AG04450 (cell line): ENCODE results near the gene KDM2B. TPM values are rescaled to one million over a fixed set of nuclear protein-coding genes. Genes with fewer than 3 reads are reported as not detected.

Experiments used
- CTCF ChIA-PET: fragments of 300-600, 350-600 bp; formaldehyde crosslinking; extraction: SDS; loops from one replicate; lab custom pipeline; 2022; ENCODE audit warnings: antibody characterized with exemption, inconsistent platforms; lab: Charles Lee
- POLR2A ChIA-PET: fragments of 350-600 bp; formaldehyde crosslinking; extraction: SDS; loops from one replicate; lab custom pipeline; 2021; ENCODE audit warnings: antibody characterized with exemption, inconsistent platforms; lab: Yijun Ruan, JAX
- DNase-seq: peaks from one replicate; pipeline ENCODE4 v3.0.0-alpha.2; 2011; ENCODE audit warnings: low read depth, low spot score
- H3K27ac ChIP-seq: one replicate; pipeline ENCODE4 v1.5.1; 2012; ENCODE audit warnings: low read depth, low read length, control low read depth
- H3K27me3 ChIP-seq: one replicate; pipeline ENCODE4 v1.6.0; 2012; ENCODE audit warnings: low read length; ENCODE audit not compliant: control insufficient read depth, insufficient read depth
- H3K4me3 ChIP-seq: 2 replicates; pipeline ENCODE4 v1.5.1; 2011; ENCODE audit warnings: mild to moderate bottlenecking, low read depth, low read length, control low read depth
- H3K9me3 ChIP-seq: 2 replicates; pipeline ENCODE4 v1.5.1; 2012; ENCODE audit warnings: low read length; ENCODE audit not compliant: control insufficient read depth, insufficient read depth
- CTCF ChIP-seq: IDR thresholded peaks from 2 replicates; pipeline ENCODE4 v1.5.1; 2011; ENCODE audit warnings: low read depth, low read length, control low read depth, inconsistent platforms
- polyA plus RNA-seq: library from polyadenylated mRNA; depleted of rRNA; stranded (reverse); fragments of >200 nt; gene quantifications from 2 replicates; pipeline ENCODE4 v1.2.3, GENCODE V29; 2011

Gene KDM2B
- polyA plus RNA-seq, 1 experiment: 12.9 TPM

GRCh38 chr12:121505513-121505912 lies 75.3 kb downstream of the KDM2B start:
- H3K27ac ChIP-seq: no peak overlapping the region
- H3K4me3 ChIP-seq: no peak overlapping the region
- POLR2A ChIA-PET: no interaction called here
- DNase-seq: no peak
- CTCF ChIA-PET: interaction anchor here (1.2 kb wide), 1 partner anchor 11 kb away, joined by 3 read pairs; no protein-coding TSS in a partner anchor
- H3K27me3 ChIP-seq: no peaks in the 10 kb centered on the region
- H3K9me3 ChIP-seq: no peaks in the 10 kb centered on the region
- no peak for TF ChIP-seq CTCF

GRCh38 chr12:121504505-121504904 lies 76.3 kb downstream of the KDM2B start:
- no peak overlapping the region for H3K4me3 ChIP-seq
- no peaks in the 10 kb centered on the region for H3K9me3 ChIP-seq
- no peak for TF ChIP-seq CTCF
- ChIA-PET POLR2A (no interaction called here), CTCF (interaction anchor here (1.2 to 1.4 kb wide), 2 partner anchors 164 to 290 kb away, joined by 3 to 7 read pairs; no protein-coding TSS in a partner anchor)
- no peak for DNase-seq
- H3K27me3 ChIP-seq: no peaks in the 10 kb centered on the region
- no peak overlapping the region for H3K27ac ChIP-seq

- ChIA-PET CTCF (interaction anchor here (1.2 to 1.4 kb wide), 4 partner anchors 9 to 291 kb away, joined by 3 to 7 read pairs (median 4); no protein-coding TSS in a partner anchor), POLR2A (no interaction called here)
- H3K27me3 ChIP-seq: no peaks in the 10 kb centered on the region
- H3K4me3 ChIP-seq: no peak overlapping the region
- no peak for DNase-seq
- TF ChIP-seq CTCF: no peak
- no peak overlapping the region for H3K27ac ChIP-seq
- H3K9me3 ChIP-seq: no peaks in the 10 kb centered on the region
These were observed 77.4 kb downstream of the KDM2B start for GRCh38 chr12:121503395-121503794.

DNA sequence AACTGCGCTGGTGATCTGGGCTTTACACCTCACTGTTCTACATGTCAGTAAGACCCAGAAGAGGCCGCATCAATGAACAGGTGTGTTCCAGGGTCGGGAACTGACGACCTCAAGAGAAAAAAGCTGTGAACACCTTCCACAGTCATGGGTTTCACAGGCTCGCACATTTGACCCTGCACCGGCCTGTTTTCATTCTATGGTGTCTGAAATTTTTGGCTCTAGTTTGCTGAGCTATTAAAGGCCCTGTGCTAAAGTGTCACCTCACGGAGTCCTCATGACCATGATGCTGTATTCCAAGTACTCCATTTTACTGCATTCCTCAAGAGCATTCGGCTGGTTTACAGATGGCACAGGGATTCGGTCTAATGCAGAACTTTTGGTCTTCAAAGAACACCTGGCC lies 78.9 kb downstream of the KDM2B start:
- DNase-seq: no peak
- H3K9me3 ChIP-seq: no peaks in the 10 kb centered on the region
- H3K27ac ChIP-seq: no peak overlapping the region
- CTCF ChIA-PET: interaction anchor here (0.5 to 5.9 kb wide), 5 partner anchors 29 to 167 kb away, joined by 3 to 30 read pairs (median 4); partner anchors contain the start of gene MORN3
- H3K4me3 ChIP-seq: no peak overlapping the region
- no peak for TF ChIP-seq CTCF
- POLR2A ChIA-PET: no interaction called here
- H3K27me3 ChIP-seq: no peaks in the 10 kb centered on the region

DNA sequence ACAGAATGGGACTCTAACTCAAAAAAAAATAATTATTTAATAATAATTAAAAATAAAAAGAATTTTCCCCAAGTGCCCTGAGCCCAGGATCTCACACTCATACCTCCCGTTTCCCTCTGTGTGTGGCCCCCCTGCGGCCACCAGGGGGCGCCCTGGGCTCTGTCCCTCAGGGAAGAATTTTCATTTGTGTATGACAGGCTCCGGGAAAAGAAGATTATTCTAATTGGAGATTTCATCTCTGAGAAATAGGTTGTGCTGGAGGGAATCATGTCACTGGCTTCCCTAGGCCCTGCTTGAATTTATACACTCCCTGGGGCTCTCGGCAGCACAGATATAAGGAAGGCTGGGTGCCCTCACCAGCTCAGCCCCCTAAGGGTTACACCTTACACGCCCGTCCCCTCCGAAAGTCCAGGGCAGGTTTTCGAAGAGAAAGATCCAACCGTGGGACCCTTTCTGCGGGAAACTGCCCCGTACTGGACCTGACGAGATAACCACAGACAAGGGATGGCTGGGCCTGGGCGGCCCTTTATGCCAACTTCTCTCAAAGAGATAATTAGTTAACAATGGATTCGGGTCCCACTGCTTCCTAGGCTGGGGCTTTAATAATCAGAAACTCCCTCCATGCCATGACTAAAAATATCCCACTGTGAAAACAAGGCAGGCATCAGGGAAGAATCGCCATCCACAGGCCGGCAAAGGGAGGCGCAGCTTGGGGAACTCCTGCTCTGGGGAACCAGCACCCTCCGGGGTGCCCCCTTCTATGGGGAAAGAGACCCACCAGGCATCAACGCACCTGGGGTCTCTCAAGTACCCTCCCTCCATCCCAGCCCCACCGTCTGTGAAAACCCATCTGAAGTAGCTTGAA lies 80.7 kb downstream of the KDM2B start:
- peak; percentile 98 for TF ChIP-seq CTCF
- peak; percentile 33 for DNase-seq
- Histone ChIP-seq H3K27me3 (no peaks in the 10 kb centered on the region), H3K27ac (no peak overlapping the region), H3K4me3 (no peak overlapping the region), H3K9me3 (no peaks in the 10 kb centered on the region)
- POLR2A ChIA-PET: no interaction called here
- CTCF ChIA-PET: interaction anchor here (0.6 to 5.9 kb wide), 14 partner anchors 9 to 218 kb away, joined by 3 to 30 read pairs (median 3); partner anchors contain the start of genes MORN3 and ORAI1
